GM12891 (cell line): Measurements from ENCODE around the gene MGLL.

Experiments used
- POLR2A ChIP-seq: IDR thresholded peaks from 2 replicates; pipeline ENCODE4 v1.6.1; 2011; ENCODE audit warnings: low read depth, low read length, control low read depth
- POLR2AphosphoS5 ChIP-seq: IDR thresholded peaks from 2 replicates; pipeline ENCODE4 v1.6.1; 2011; ENCODE audit warnings: low read depth, low read length, control low read depth
- TAF1 ChIP-seq: IDR thresholded peaks from 2 replicates; pipeline ENCODE4 v1.6.1; 2011; ENCODE audit warnings: low read depth, low read length, control low read depth

DNA sequence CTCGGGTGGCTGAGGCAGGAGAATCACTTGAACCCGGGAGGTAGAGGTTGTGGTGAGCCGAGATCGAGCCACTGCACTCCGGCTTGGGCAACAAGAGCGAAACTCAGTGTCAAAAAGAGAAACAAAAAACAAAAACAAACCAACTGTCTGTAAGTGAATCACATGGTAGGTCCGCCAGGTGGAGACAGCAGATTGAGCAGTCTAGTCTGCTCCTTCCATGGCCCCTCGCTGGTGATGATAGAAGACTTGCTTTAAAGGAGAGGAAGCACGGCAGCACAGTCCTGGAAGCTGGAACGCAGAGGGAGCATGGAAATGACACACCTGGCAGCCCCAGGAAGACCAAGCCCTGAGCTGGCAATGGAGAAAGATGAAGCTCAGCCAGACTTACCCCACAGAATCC lies 31.4 kb upstream of the MGLL start:
- no peak for TF ChIP-seq POLR2AphosphoS5
- no peak for TF ChIP-seq POLR2A
- no peak for TF ChIP-seq TAF1
